DMS 273 treated with DMSO at 0.1 percent for 48 hours (cell line): ENCODE measurements around the gene PFKL.
"Not testable (repeated sequence)": the region's sequence is repeated elsewhere in the genome, so short reads cannot be mapped to it uniquely, and the experiment has no call there.

Source experiments
- DNase-seq: peaks from one replicate; lab custom pipeline; 2025; lab: John Stamatoyannopoulos, UW

The PFKL gene

GRCh38 chr21:44347911-44348451 is 48.1 kb downstream of the PFKL start:
- no peak for DNase-seq

GRCh38 chr21:44348861-44349260 is 49.0 kb downstream of the PFKL start:
- no peak for DNase-seq

GRCh38 chr21:44349416-44349846 is 49.6 kb downstream of the PFKL start:
- DNase-seq, result no peak

GRCh38 chr21:44349847-44350772 is 50.3 kb downstream of the PFKL start:
- no peak for DNase-seq

- no peak for DNase-seq
Measured at GRCh38 chr21:44350773-44351481, 51.1 kb downstream of the PFKL start.

- no peak for DNase-seq
Measured at GRCh38 chr21:44351535-44352252, 51.8 kb downstream of the PFKL start.

- no peak for DNase-seq
Measured at GRCh38 chr21:44352253-44352860, 52.5 kb downstream of the PFKL start.

- no peak for DNase-seq
Measured at GRCh38 chr21:44353191-44353970, 53.5 kb downstream of the PFKL start, which contains the start of gene TRPM2. Gene TRPM2, plus strand, starts transcription at chr21:44353621. Its CDS starts 80 bp downstream, at chr21:44353701.

- no peak for DNase-seq
Measured at GRCh38 chr21:44354001-44354405, 54.1 kb downstream of the PFKL start.

GRCh38 chr21:44354775-44355771 is 55.2 kb downstream of the PFKL start:
- DNase-seq, result no peak

- DNase-seq, result no peak
Measured at GRCh38 chr21:44356160-44356559, 56.3 kb downstream of the PFKL start.

- no peak for DNase-seq
Measured at GRCh38 chr21:44356636-44357035, 56.8 kb downstream of the PFKL start.

- DNase-seq, result no peak
Measured at GRCh38 chr21:44357064-44357837, 57.4 kb downstream of the PFKL start.

GRCh38 chr21:44359396-44359795 is 59.5 kb downstream of the PFKL start:
- no peak for DNase-seq

- DNase-seq, result no peak
Measured at GRCh38 chr21:44360159-44360558, 60.3 kb downstream of the PFKL start.

- DNase-seq, result not testable (repeated sequence)
Measured at GRCh38 chr21:44361903-44362302, 62.0 kb downstream of the PFKL start.

- no peak for DNase-seq
Measured at GRCh38 chr21:44363278-44363677, 63.4 kb downstream of the PFKL start.

- DNase-seq, result no peak
Measured at GRCh38 chr21:44364151-44365053, 64.5 kb downstream of the PFKL start.
